Islet of Langerhans (tissue), 1 donor: ENCODE measurements around the gene ZNF337.
A peak's percentile ranks its signal among the peaks of the same experiment; 100 is the strongest.
"Not testable (repeated sequence)": the region's sequence is repeated elsewhere in the genome, so short reads cannot be mapped to it uniquely, and the experiment has no call there.

ENCODE experiments used
- FAIRE-seq: peaks from one replicate; lab custom pipeline; 2011; peaks lifted over from hg19 to GRCh38; lab: Jason Lieb, UNC

The ZNF337 gene

DNA sequence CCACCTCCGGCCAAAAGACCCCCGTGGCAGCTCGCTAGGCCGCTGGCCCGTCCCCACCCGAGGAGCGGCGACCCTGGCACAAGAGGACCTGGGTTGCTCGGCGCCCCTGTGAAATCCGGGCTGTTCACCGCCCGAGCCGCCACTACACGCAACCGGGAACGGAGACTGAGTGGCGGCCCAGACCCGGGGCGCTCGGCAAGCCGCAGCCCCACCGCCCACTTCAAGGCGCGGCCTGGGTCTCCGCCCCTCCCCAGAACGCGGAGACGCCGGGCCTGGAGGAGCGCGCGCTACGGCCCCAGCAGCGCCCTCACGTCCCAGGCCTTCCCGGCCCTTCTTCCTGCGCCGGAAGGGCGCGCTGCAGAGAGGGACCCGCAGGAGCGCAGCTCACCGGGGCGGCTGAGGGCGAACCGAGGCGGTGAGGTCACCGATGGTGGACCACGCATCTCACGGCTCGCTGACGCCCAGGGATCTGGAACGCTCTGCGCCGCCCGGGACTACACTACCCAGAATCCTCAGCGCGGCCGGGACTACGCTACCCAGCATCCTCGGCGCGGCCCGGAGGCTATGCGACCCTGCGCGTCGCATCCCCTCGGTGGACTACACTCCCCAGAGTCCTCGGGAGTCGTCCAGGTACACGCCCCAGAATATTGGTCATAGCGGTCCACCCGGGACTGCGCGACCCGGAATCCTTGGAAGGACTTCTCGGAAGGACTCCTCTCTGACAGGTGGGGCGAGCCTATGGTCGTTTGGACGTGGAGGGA, at the start of gene ZNF337:
Gene ZNF337, minus strand, starts transcription at position 483 of the 761 bp plus-strand sequence. CDS start 10,436 bp downstream, outside the sequence.
- FAIRE-seq: peak; percentile 78

DNA sequence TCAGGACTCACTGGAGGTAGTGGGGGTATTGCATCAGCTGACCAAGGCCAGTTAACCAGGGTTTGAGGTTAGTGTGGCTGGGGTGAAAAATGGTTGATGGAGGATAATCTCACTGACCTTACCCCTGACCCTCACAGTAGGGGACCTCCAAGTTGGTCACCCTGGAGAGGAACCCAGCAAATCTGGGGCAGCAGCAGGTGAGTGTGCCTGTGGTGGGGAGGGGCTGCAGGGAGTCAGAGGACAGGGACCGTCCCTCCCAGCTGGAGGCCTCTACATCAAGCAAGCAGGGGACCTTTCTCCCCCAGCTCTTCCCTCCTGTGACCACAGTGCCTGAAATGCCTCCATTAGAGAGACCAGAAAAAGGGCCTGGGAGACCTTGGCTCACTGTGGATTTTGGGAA, 49.1 kb upstream of the ZNF337 start:
- no peak for FAIRE-seq

DNA sequence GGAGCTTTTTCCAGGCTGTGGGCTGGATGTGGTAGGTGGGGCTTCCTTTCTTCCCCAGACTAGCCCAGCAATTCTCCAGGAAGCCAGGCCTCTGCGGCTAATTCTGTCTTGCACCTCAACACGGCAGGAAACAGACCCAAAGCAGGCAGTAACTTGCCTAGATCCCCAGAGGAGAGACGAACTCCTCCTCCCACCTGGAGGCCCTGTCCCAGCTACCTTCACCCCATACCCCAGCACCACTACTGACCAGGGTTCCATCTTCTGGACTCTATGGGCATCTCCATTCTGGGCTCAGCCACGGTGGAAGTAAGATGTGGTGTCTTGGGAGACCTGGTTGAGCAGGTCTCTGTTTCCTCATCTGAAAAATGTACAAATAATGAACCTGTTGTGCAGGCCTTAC, 48.4 kb upstream of the ZNF337 start:
- no peak for FAIRE-seq

GRCh38 chr20:25744261-25744660, 47.6 kb upstream of the ZNF337 start:
- no peak for FAIRE-seq

- no peak for FAIRE-seq
Measured at GRCh38 chr20:25741088-25741487, 44.4 kb upstream of the ZNF337 start.

DNA sequence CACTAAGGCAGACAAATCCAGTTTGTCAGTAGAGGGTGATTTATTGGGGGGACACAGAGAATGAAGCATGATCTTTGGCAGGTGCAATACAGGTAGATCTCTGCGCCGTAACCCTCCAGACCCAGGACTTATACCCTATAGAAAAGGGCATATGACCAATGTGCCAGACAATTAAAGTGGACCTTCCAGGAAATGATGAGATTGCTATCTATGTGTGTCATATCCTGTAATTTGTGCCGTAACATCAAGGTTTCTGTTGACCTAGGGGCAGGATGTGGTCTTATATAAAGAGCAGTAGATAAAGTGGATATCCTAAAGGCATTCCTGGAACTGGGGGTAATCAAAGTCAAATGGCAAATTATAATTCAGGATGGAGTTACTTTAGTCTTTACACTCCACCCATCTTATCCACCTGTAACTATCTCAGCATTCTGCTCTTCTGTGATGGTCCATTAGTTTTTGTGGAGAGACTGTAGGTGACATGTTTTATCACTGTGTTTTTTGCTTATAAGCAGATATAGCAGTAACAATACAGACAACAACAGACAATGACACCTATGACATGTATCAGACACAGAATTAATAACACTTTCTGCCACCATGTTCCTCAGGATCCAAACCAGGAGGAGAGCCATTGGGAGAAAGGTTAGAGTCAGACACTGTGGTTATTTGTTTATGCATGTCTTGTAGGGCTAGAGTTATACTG, 43.1 kb upstream of the ZNF337 start:
- no peak for FAIRE-seq

- FAIRE-seq: no peak
Measured at GRCh38 chr20:25738198-25738597, 41.5 kb upstream of the ZNF337 start.

GRCh38 chr20:25733903-25734302, 37.2 kb upstream of the ZNF337 start:
- no peak for FAIRE-seq

- FAIRE-seq: no peak
Measured at GRCh38 chr20:25730862-25731261, 34.2 kb upstream of the ZNF337 start.

DNA sequence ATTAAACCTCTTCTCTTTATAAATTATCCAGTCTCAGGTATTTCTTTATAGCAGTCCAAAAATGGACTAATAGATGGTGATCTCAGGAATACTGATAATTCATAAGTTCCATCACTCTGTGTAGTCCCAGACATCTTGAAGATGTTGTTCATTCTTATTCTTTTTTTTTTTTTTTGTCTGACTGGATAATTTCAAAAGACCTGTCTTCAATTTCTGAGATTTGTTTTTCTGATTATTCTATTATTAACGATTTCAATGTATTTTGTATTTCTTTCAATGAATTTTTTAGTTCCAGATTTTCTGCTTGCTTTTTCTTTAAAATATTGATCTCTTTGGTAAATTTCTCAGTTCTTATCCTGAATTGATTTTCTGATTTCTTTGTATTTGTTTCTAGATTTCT, 29.7 kb upstream of the ZNF337 start:
- no peak for FAIRE-seq

DNA sequence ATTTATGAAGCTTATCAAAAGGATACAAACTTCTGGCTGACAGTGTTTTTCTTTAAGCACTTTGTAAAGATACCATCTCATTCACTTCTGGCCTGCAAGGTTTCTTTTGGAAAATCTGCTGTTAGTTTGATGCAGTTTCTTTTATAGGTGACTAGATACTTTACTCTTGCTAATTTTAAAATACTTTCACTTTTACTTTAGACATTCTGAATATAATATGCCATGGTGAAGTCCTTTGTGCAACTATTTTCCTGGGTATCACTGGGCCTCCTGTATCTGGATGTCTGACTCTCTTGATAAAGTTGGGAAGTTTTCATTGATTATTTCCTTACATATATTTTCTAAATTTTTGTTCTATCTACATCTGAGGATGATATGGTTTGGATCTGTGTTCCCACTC, 29.0 kb upstream of the ZNF337 start:
- FAIRE-seq: no peak

- no peak for FAIRE-seq
Measured at GRCh38 chr20:25723975-25724374, 27.3 kb upstream of the ZNF337 start.

- FAIRE-seq: no peak
Measured at GRCh38 chr20:25720285-25720684, 23.6 kb upstream of the ZNF337 start.

DNA sequence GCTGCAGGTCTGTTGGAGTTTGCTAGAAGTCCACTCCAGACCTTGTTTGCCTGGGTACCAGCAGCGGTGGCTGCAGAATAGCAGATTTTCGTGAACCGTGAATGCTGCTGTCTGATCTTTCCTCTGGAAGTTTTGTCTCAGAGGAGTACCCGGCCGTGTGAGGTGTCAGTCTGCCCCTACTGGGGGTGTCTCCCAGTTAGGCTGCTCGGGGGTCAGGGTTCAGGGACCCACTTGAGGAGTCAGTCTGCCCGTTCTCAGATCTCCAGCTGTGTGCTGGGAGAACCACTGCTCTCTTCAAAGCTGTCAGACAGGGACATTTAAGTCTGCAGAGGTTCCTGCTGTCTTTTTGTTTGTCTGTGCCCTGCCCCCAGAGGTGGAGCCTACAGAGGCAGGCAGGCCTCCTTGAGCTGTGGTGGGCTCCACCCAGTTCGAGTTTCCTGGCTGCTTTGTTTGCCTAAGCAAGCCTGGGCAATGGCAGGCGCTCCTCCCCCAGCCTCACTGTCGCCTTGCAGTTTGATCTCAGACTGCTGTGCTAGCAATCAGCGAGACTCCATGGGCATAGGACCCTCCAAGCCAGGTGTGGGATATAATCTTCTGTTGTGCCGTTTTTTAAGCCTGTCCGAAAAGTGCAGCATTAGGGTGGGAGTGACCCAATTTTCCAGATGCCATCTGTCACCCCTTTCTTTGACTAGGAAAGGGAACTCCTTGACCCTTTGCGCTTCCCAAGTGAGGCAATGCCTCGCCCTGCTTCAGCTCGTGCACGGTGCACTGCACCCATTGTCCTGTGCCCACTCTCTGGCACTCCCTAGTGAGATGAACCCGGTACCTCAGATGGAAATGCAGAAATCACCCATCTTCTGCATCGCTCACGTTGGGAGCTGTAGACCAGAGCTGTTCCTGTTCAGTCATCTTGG, 22.5 kb upstream of the ZNF337 start:
- not testable (repeated sequence) for FAIRE-seq

DNA sequence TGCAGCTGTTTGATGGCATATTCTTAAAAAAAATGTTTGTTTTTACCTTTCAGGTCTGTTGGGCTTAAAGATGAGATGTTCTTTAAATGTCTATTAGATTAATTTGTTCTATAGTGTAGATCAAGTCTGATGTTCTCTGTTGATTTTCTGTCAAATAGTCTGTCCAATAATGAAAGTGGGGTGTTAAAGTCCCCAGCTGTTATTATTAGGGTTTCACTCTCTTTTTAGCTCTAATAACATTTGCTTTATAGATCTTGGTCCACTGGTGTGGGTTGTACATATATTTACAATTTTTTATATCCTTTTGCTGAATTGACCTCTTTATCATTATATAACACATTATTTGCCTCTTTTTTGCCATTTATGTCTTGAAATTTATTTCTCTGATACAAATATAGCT, 11.0 kb upstream of the ZNF337 start:
- no peak for FAIRE-seq

- no peak for FAIRE-seq
Measured at GRCh38 chr20:25706793-25707192, 10.1 kb upstream of the ZNF337 start.

DNA sequence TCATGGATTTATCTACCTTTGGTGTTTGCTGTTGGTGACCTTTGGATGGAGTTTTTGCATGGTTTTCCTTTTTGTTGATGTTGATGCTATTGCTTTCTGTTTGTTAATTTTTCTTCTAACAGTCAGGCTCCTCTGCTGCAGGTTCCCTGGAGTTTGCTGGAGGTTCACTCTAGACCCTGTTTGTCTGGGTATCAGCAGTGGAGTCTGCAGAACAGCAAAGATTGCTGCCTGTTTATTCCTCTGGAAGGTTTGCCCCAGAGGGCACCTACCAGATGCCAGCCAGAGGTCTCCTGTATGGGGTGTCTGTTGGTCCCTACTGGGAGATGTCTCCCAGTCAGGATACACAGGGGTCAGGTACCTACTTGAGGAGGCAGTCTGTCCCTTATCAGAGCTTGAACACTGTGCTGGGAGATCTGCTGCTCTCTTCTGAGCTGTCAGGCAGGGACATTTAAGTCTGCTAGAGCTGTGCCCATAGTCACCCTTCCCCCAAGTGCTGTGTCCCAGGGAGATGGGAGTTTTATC, 9.2 kb upstream of the ZNF337 start:
- no peak for FAIRE-seq

DNA sequence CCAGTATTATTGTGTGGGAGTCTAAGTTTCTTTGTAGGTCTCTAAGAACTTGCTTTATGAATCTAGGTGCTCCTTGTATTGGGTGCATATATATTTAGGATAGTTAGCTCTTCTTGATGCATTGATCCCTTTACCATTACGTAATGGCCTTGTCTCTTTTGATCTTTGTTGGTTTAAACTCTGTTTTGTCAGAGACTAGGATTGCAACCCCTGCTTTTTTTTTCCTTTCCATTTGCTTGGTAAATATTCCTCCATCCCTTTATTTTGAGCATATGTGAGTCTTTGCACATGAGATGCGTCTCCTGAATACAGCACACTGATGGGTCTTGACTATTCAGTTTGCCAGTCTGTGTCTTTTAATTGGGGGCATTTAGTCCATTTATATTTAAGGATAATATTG, 7.7 kb upstream of the ZNF337 start:
- not testable (repeated sequence) for FAIRE-seq

DNA sequence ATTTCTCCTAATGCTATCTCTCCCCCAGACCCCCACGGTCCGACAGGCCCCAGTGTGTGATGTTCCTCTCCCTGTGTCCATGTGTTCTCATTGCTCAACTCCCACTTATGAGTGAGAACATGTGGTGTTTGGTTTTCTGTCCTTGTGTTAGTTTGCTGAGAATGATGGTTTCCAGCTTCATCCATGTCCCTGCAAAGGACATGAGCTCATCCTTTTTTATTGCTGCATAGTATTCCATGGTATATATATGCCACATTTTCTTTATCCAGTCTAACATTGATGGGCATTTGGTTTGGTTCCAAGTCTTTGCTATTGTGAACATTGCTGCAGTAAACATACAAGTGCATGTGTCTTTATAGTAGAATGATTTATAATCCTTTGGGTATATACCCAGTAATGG, 4.2 kb upstream of the ZNF337 start:
- FAIRE-seq: not testable (repeated sequence)

DNA sequence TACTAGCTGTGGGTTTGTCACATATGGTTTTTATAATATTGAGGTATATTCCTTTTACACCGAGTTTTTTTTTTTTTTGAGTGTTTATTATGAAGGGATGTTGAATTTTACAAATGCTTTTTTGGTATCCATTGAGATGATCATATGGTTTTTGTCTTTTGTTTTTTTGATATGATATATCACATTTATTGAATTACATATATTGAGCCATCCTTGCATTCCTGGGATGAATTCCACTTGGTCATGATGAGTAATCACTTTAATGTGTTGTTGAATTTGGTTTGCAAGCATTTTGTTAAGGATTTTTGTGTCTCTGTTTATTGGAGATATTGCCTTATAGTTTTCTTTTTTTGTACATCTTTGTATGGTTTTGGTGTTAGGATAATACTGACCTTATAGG, 3.3 kb upstream of the ZNF337 start:
- FAIRE-seq: no peak

DNA sequence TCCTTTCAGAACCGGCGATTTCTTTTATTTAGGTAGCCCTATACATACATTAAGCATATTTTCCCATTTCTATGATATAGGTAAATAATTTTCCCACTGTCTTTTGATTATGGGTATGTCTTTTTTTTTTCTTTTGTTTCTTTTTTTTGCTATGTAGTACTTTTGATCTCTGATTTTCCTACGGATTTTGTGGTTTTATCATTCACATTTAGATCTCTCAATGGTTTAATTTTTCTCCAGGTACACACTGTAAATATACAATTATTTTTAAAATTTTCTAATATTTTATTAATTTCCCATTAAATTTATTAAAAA, 436 bp upstream of the ZNF337 start:
- no peak for FAIRE-seq

GRCh38 chr20:25695532-25696370, 902 bp downstream of the ZNF337 start:
- no peak for FAIRE-seq
